CD4-positive, alpha-beta T cell (primary cell): ENCODE data around the gene PLN. TPM values are rescaled to one million over a fixed set of nuclear protein-coding genes. Genes with fewer than 3 reads are reported as not detected.

Source experiments
- ATAC-seq: fragments of 200-7000 bp; cut with Tn5 transposase; one replicate; pipeline ENCODE4 v1.10.0; 2022; ENCODE audit warnings: mild to moderate bottlenecking; ENCODE audit not compliant: poor library complexity
- CTCF ChIA-PET: fragments of 350-600 bp; sonication (Branson Sonifier 250); formaldehyde crosslinking; loops from one replicate; lab custom pipeline; 2021; ENCODE audit warnings: antibody characterized with exemption, inconsistent platforms; lab: Charles Lee
- POLR2A ChIA-PET: fragments of 350-600 bp; sonication (Branson Sonifier 250); formaldehyde crosslinking; loops from one replicate; lab custom pipeline; 2021; ENCODE audit warnings: antibody characterized with exemption, inconsistent platforms; lab: Charles Lee
- DNase-seq, 14 experiments: peaks; one replicate each; pipeline ENCODE4 v3.0.0-alpha.2; 2013 to 2020; ENCODE audit warnings: mixed read lengths in 2 of 14
- H3K27ac ChIP-seq, 2 donors: one replicate each; pipeline versions ENCODE4 v1.5.1 to v1.7.0; 2013; ENCODE audit warnings: low read length in 2 of 2, low read depth in 1 of 2, mild to moderate bottlenecking in 1 of 2
- H3K27me3 ChIP-seq, 2 experiments: 1 replicate in 1 of 2; 2 replicates in 1 of 2; pipeline versions ENCODE4 v1.6.1 to v1.7.0; 2013; ENCODE audit warnings: low read length in 2 of 2, control low read depth in 1 of 2, mild to moderate bottlenecking in 1 of 2, moderate library complexity in 1 of 2; ENCODE audit not compliant: insufficient read depth in 2 of 2, control insufficient read depth in 1 of 2
- H3K36me3 ChIP-seq: one replicate; pipeline ENCODE4 v1.6.1; 2013; ENCODE audit warnings: low read length, control low read depth; ENCODE audit not compliant: insufficient read depth
- H3K4me1 ChIP-seq: one replicate; pipeline ENCODE4 v1.6.1; 2013; ENCODE audit warnings: low read length, control low read depth; ENCODE audit not compliant: insufficient read depth
- H3K4me3 ChIP-seq: one replicate; pipeline ENCODE4 v1.5.1; 2013; ENCODE audit warnings: mild to moderate bottlenecking, low read length, moderate library complexity
- H3K9me3 ChIP-seq, 2 experiments: 1 replicate in 1 of 2; 2 replicates in 1 of 2; pipeline versions ENCODE4 v1.6.1 to v1.7.0; 2013; ENCODE audit warnings: low read length in 2 of 2, mild to moderate bottlenecking in 2 of 2, control low read depth in 1 of 2, moderate library complexity in 1 of 2; ENCODE audit not compliant: control insufficient read depth in 1 of 2, insufficient read depth in 1 of 2
- H3K27ac Mint-ChIP-seq: one replicate; pipeline ENCODE4 v1.8.0; 2020; ENCODE audit warnings: mixed read lengths
- H3K27me3 Mint-ChIP-seq: one replicate; pipeline ENCODE4 v1.8.0; 2021; ENCODE audit warnings: mixed read lengths
- H3K36me3 Mint-ChIP-seq: one replicate; pipeline ENCODE4 v1.8.0; 2021; ENCODE audit warnings: low read depth, mixed read lengths
- H3K4me1 Mint-ChIP-seq: one replicate; pipeline ENCODE4 v1.8.0; 2021; ENCODE audit warnings: low read depth, mixed read lengths
- H3K4me3 Mint-ChIP-seq: one replicate; pipeline ENCODE4 v1.8.0; 2020; ENCODE audit warnings: mild to moderate bottlenecking, mixed read lengths
- H3K9me3 Mint-ChIP-seq: one replicate; pipeline ENCODE4 v1.8.0; 2020; ENCODE audit warnings: mixed read lengths
- intact Hi-C, 2 experiments: fragments of 100-400 bp; cut with DNase I in 1 of 2; cut with micrococcal nuclease in 1 of 2; formaldehyde crosslinking; loops; one replicate each; pipeline versions ENCODE4 v1.15.1 to v1.9.0; 2023 to 2025; cut with DNase I, micrococcal nuclease
- total RNA-seq, 174 experiments: library from RNA in 2 of 174; stranded (reverse) in 2 of 174; gene quantifications; one replicate each; pipeline ENCODE4 v1.2.3 and lab custom pipeline; 2021 to 2026
- TF ChIP-seq, protein P1 (sequence below): fragments of 200-600 bp; IDR thresholded peaks from one replicate; pipeline ENCODE4 v1.8.0; 2022; ENCODE audit warnings: antibody characterized with exemption, mild to moderate bottlenecking

The PLN gene
- total RNA-seq, 2 experiments from 2014 or later = not detected

DNA sequence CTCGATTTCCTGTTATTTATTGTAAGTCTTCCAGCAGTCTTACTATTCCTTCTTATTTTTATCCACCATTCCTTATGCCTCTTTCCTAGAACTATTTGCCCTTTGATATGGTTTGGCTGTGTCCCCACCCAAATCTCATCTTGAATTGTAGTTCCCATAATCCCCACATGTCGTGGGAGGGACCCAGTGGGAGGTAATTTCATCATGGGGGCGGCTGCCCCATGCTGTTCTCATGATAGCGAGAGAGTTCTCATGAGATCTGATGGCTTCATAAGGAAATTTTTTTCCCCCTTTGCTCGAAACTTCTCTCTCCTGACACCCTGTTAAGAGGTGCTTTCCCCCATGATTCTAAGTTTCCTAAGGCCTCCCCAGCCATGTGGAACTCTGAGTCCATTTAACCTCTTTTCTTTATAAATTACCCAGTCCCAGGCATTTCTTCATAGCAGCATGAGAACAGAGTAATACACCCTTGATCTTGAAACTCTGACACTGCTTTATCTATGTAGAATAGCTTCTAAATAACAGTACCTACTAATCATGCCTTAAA lies 48.8 kb downstream of the PLN start:
- H3K27me3 ChIP-seq = no peaks in the 10 kb centered on the region
- POLR2A ChIA-PET = no interaction called here
- H3K4me1 Mint-ChIP-seq = peaks cover 58% of the 10 kb centered on the region

GRCh38 chr6:118597636-118598035 lies 49.5 kb downstream of the PLN start:
- H3K27me3 Mint-ChIP-seq = no peaks in the 10 kb centered on the region
- H3K9me3 Mint-ChIP-seq = no peaks in the 10 kb centered on the region
- ChIA-PET CTCF (interaction anchor here (1.2 kb wide), 1 partner anchor 17 kb away, joined by 4 read pairs; no protein-coding TSS in a partner anchor), POLR2A (no interaction called here)
- no peak overlapping the region for H3K4me3 ChIP-seq
- no peaks in the 10 kb centered on the region for H3K27me3 ChIP-seq
- no peak overlapping the region for H3K4me3 Mint-ChIP-seq
- peaks cover 60% of the 10 kb centered on the region for H3K4me1 Mint-ChIP-seq
- no peaks in the 10 kb centered on the region for H3K9me3 ChIP-seq
- no peaks in the 10 kb centered on the region for H3K36me3 ChIP-seq
- intact Hi-C loops = no loop called here
- TF ChIP-seq, protein P1, sequence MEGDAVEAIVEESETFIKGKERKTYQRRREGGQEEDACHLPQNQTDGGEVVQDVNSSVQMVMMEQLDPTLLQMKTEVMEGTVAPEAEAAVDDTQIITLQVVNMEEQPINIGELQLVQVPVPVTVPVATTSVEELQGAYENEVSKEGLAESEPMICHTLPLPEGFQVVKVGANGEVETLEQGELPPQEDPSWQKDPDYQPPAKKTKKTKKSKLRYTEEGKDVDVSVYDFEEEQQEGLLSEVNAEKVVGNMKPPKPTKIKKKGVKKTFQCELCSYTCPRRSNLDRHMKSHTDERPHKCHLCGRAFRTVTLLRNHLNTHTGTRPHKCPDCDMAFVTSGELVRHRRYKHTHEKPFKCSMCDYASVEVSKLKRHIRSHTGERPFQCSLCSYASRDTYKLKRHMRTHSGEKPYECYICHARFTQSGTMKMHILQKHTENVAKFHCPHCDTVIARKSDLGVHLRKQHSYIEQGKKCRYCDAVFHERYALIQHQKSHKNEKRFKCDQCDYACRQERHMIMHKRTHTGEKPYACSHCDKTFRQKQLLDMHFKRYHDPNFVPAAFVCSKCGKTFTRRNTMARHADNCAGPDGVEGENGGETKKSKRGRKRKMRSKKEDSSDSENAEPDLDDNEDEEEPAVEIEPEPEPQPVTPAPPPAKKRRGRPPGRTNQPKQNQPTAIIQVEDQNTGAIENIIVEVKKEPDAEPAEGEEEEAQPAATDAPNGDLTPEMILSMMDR = no peak
- no peaks in the 10 kb centered on the region for H3K4me1 ChIP-seq
- no peak for ATAC-seq
- peak overlapping the region; percentile 18 for H3K27ac Mint-ChIP-seq
- peaks cover 73% of the 10 kb centered on the region for H3K36me3 Mint-ChIP-seq
- H3K27ac ChIP-seq = no peak overlapping the region
- DNase-seq = no peak

More for the DNA sequence above, 48.8 kb downstream of the PLN start:
- Histone ChIP-seq H3K4me3 (no peak overlapping the region), H3K9me3 (no peaks in the 10 kb centered on the region), H3K36me3 (no peaks in the 10 kb centered on the region), H3K4me1 (no peaks in the 10 kb centered on the region), H3K27ac (no peak overlapping the region)
- Mint-ChIP-seq H3K36me3 (peaks cover 69% of the 10 kb centered on the region), H3K27ac (peak overlapping the region; percentile 16), H3K9me3 (no peaks in the 10 kb centered on the region), H3K4me3 (no peak overlapping the region), H3K27me3 (no peaks in the 10 kb centered on the region)
- CTCF ChIA-PET = interaction anchor here (1.5 kb wide), 1 partner anchor 10 kb away, joined by 4 read pairs; no protein-coding TSS in a partner anchor
- TF ChIP-seq, protein P1 = no peak
- intact Hi-C loops = no loop called here
- ATAC-seq (no peak), DNase-seq (no peak)

- Mint-ChIP-seq H3K27ac (peak overlapping the region; percentile 18), H3K4me1 (peaks cover 55% of the 10 kb centered on the region), H3K36me3 (peaks cover 72% of the 10 kb centered on the region), H3K4me3 (no peak overlapping the region), H3K27me3 (no peaks in the 10 kb centered on the region), H3K9me3 (no peaks in the 10 kb centered on the region)
- TF ChIP-seq, protein P1 = no peak
- Histone ChIP-seq H3K36me3 (peaks cover 4% of the 10 kb centered on the region), H3K27ac (no peak overlapping the region), H3K4me1 (no peaks in the 10 kb centered on the region), H3K4me3 (no peak overlapping the region), H3K9me3 (no peaks in the 10 kb centered on the region), H3K27me3 (no peaks in the 10 kb centered on the region)
- intact Hi-C loops = no loop called here
- ATAC-seq = no peak
- no peak for DNase-seq
- CTCF ChIA-PET = interaction anchor here (1.2 kb wide), 1 partner anchor 18 kb away, joined by 4 read pairs; no protein-coding TSS in a partner anchor
- POLR2A ChIA-PET = no interaction called here
Measured at GRCh38 chr6:118598324-118598723, 50.2 kb downstream of the PLN start.
